T-helper 2 cell (primary cell): ENCODE results near the gene RBM7.

Experiments
- DNase-seq, 5 experiments: peaks; one replicate each; pipeline versions ENCODE4 v3.0.0 to v3.0.0-alpha.2; 2012 to 2022
- total RNA-seq, 2 donors: gene quantifications; one replicate each; lab custom pipeline; 2026; lab: John Stamatoyannopoulos, UW

Gene RBM7
- 47.1 to 47.7 reads per million in 2 donors for total RNA-seq

- peak; percentile 96 to 99 (median 97) for DNase-seq
These were observed at the start of gene RBM7, which contains the start of gene C11orf71 for GRCh38 chr11:114400216-114400914. TSS of gene RBM7 (plus strand) at chr11:114400666. CDS start at chr11:114400672, 6 bp downstream. TSS of gene C11orf71 (minus strand) at chr11:114400511. CDS start at chr11:114400331, 180 bp downstream.

- DNase-seq: no peak
These were observed 47.0 kb upstream of the RBM7 start for GRCh38 chr11:114353443-114353842.

GRCh38 chr11:114354076-114354475 lies 46.4 kb upstream of the RBM7 start:
- no peak for DNase-seq

- no peak for DNase-seq
These were observed 41.8 kb upstream of the RBM7 start for GRCh38 chr11:114358716-114359115.

GRCh38 chr11:114359342-114359741 lies 41.1 kb upstream of the RBM7 start:
- DNase-seq: no peak

- DNase-seq: no peak
These were observed 38.1 kb upstream of the RBM7 start for GRCh38 chr11:114362326-114362725.

- no peak for DNase-seq
These were observed 37.5 kb upstream of the RBM7 start for GRCh38 chr11:114362958-114363357.

- no peak for DNase-seq
These were observed 33.9 kb upstream of the RBM7 start for GRCh38 chr11:114366331-114367243.

- no peak for DNase-seq
These were observed 33.1 kb upstream of the RBM7 start for GRCh38 chr11:114367244-114367957.

- no peak for DNase-seq
These were observed 31.4 kb upstream of the RBM7 start for GRCh38 chr11:114368918-114369680.

GRCh38 chr11:114375052-114375451 lies 25.4 kb upstream of the RBM7 start:
- DNase-seq: no peak

- DNase-seq: no peak
These were observed 22.7 kb upstream of the RBM7 start for GRCh38 chr11:114377612-114378267.

GRCh38 chr11:114379394-114380069 lies 20.9 kb upstream of the RBM7 start:
- no peak for DNase-seq

- no peak for DNase-seq
These were observed 18.0 kb upstream of the RBM7 start for GRCh38 chr11:114382509-114382908.

GRCh38 chr11:114384487-114384886 lies 16.0 kb upstream of the RBM7 start:
- DNase-seq: peak in 1 of 5 experiments; percentile 41

- DNase-seq: no peak
These were observed 14.3 kb upstream of the RBM7 start for GRCh38 chr11:114386131-114386530.

- DNase-seq: no peak
These were observed 13.9 kb upstream of the RBM7 start for GRCh38 chr11:114386545-114386944.

- DNase-seq: no peak
These were observed 7.5 kb upstream of the RBM7 start for GRCh38 chr11:114392735-114393667.

GRCh38 chr11:114395736-114396135 lies 4.7 kb upstream of the RBM7 start:
- DNase-seq: no peak

- no peak for DNase-seq
These were observed 3.5 kb upstream of the RBM7 start for GRCh38 chr11:114396916-114397315.
